ENCODE results near the gene RBMY1J.
"Not testable (repeated sequence)": the region's sequence is repeated elsewhere in the genome, so short reads cannot be mapped to it uniquely, and the experiment has no call there.

The RBMY1J gene

GRCh38 chrY:22403110-22403509 lies at the start of gene RBMY1J:
Gene RBMY1J, plus strand, starts transcription at chrY:22403410. Its CDS starts 2,038 bp downstream, at chrY:22405448.
- DNase-seq; intact Hi-C loops (cut with DNase I): not testable (repeated sequence)

GRCh38 chrY:22367416-22367815 lies 35.8 kb upstream of the RBMY1J start:
- intact Hi-C loops (cut with DNase I) = no loop called here
- no peak for DNase-seq

GRCh38 chrY:22370623-22371022 lies 32.6 kb upstream of the RBMY1J start:
- no peak for DNase-seq
- intact Hi-C loops (cut with DNase I) = no loop called here

DNA sequence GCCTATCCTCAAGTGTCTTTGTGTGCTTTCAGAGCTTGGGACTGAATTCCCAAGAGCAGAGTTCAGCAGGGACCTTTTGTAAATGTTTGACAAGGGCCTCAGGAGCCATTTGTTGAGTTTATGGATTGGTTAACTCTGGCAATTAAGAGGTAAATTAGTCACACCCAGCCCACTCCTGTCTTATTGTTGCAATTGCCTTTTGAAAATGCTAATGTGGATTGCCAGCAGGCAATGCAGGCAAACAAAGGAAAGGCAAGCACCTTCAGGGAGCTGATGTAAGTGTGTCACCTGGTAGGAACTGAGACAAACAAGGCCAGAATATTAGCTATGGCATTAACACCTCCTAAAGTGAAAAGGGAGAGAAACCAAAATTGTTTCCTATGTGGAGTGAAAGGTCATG lies 29.7 kb upstream of the RBMY1J start:
- no peak for DNase-seq
- intact Hi-C loops (cut with DNase I) = no loop called here

GRCh38 chrY:22444718-22445396 lies 41.6 kb downstream of the RBMY1J start:
- intact Hi-C loops (cut with DNase I); DNase-seq: not testable (repeated sequence)

GRCh38 chrY:22455522-22455921 lies 52.3 kb downstream of the RBMY1J start:
- intact Hi-C loops (cut with DNase I); DNase-seq: not testable (repeated sequence)

DNA sequence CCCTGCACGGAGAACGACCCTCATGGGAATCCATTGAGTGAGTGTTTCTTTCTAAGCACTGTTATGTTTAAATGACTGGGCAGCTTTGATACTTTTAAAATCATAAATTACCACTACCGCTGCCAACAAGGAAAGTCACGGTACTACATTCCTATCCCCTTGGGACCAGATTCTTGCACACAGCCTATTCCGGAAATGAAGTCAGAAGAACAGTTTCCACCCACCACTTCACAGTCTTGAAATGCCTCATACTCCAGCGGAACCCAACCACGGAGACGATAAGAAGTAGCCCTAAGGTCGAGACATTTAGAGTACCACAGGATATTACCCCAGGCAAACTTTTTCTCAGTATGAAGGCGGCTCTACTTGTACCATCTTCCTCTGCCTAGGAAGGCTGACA lies 58.8 kb downstream of the RBMY1J start:
- DNase-seq; intact Hi-C loops (cut with DNase I): not testable (repeated sequence)

Data from posterior cingulate gyrus (tissue), 11 donors.